IMR-90 (cell line): ENCODE results near the gene SLC35E3. TPM values are rescaled to one million over a fixed set of nuclear protein-coding genes. Genes with fewer than 3 reads are reported as not detected.

Experiments used
- CEBPB ChIP-seq: IDR thresholded peaks from 2 replicates; pipeline ENCODE4 v1.6.1; 2012; ENCODE audit warnings: low read depth, low read length, improper control_type of control experiment
- CHD1 ChIP-seq: IDR thresholded peaks from 2 replicates; pipeline ENCODE4 v1.6.1; 2012; ENCODE audit warnings: low read depth, low read length, improper control_type of control experiment
- NFE2L2 ChIP-seq: fragments of 150-350 bp; IDR thresholded peaks from 2 replicates; pipeline ENCODE4 v1.6.1; 2016; ENCODE audit warnings: low read depth, mild to moderate bottlenecking, low read length
- POLR2A ChIP-seq: IDR thresholded peaks from 2 replicates; pipeline ENCODE4 v1.6.1; 2012; ENCODE audit warnings: mild to moderate bottlenecking, low read depth, low read length
- RAD21 ChIP-seq: IDR thresholded peaks from 2 replicates; pipeline ENCODE4 v1.6.1; 2012; ENCODE audit warnings: low read length, improper control_type of control experiment
- RFX5 ChIP-seq: IDR thresholded peaks from 2 replicates; pipeline ENCODE4 v1.8.0; 2012; ENCODE audit warnings: low read depth, mild to moderate bottlenecking, low read length, moderate library complexity
- polyA plus RNA-seq, 3 experiments: library from polyadenylated mRNA; depleted of rRNA; stranded (reverse); fragments of >200 nt; gene quantifications; 2 replicates each; pipeline ENCODE4 v1.2.3, GENCODE V29; 2012; ENCODE audit warnings: low replicate concordance in 1 of 3
- total RNA-seq: library from RNA; depleted of rRNA; stranded (reverse); fragments of >200 nt; gene quantifications from 2 replicates; pipeline ENCODE4 v1.2.3, GENCODE V29; 2012
- TF ChIP-seq, protein P1 (sequence below): conservative IDR thresholded peaks from 2 replicates; pipeline ENCODE4 v1.5.1; 2012; ENCODE audit warnings: mild to moderate bottlenecking, low read depth, low read length, improper control_type of control experiment

Gene SLC35E3
- total and polyA plus RNA-seq, 2 of the 4 experiments (the other 2 are of a cell fraction): 3.6 to 5.1 TPM

DNA sequence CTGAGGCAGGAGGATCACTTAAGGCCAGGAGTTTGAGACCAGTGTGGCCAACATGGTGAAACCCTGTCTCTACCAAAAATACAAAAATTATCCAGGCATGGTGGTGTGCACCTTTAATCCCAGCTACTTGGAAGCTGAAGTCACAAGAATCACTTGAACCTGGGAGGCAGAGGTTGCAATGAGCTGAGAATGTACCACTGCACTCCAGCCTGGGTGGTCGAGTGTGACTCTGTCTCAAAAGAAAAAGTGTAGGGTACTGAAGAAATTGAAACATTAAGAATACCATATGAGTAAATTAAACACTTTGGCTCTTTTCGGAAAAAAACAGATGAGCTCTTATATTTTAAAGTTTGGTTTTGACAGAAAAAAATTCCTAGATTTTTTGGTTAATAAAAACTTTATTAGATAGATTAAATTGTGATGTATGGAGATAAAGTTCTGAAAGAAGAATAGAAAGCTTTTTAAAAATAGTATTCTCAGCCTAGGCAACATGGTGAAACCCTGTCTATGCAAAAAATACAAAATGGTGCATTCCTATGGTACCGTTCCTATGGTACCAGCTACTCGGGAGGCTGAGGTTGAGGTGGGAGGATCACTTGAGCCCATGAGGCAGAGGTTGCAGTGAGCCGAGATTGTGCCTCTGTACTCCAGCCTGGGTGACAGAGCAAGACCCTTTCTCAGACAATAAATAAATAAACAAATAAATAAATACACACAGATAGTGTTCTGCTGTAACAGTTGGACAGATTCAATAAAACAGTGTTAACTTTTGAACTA, 82.1 kb downstream of the SLC35E3 start (continued):
- TF ChIP-seq, protein P1, sequence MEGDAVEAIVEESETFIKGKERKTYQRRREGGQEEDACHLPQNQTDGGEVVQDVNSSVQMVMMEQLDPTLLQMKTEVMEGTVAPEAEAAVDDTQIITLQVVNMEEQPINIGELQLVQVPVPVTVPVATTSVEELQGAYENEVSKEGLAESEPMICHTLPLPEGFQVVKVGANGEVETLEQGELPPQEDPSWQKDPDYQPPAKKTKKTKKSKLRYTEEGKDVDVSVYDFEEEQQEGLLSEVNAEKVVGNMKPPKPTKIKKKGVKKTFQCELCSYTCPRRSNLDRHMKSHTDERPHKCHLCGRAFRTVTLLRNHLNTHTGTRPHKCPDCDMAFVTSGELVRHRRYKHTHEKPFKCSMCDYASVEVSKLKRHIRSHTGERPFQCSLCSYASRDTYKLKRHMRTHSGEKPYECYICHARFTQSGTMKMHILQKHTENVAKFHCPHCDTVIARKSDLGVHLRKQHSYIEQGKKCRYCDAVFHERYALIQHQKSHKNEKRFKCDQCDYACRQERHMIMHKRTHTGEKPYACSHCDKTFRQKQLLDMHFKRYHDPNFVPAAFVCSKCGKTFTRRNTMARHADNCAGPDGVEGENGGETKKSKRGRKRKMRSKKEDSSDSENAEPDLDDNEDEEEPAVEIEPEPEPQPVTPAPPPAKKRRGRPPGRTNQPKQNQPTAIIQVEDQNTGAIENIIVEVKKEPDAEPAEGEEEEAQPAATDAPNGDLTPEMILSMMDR: no peak
- TF ChIP-seq CEBPB (no peak), NFE2L2 (no peak), CHD1 (no peak), RAD21 (no peak), RFX5 (no peak), POLR2A (no peak)
